Measurements from ENCODE around the gene PIEZO1. TPM values are rescaled to one million over a fixed set of nuclear protein-coding genes. Genes with fewer than 3 reads are reported as not detected.
A peak's percentile ranks its signal among the peaks of the same experiment; 100 is the strongest.

Gene PIEZO1
- total and polyA plus RNA-seq, 9 of the 15 experiments (the other 6 are each of a cell fraction or from before 2014, with no cell fraction given) = 3.6 to 432 (median 131) TPM

- TF ChIP-seq CTCF (IDR thresholded peaks at IDR 0.05 in 2 of 3, conservative IDR thresholded peaks at IDR 0.05 in 1 of 3; ENCODE audit: insufficient read depth in 2 of 3, low read depth in 1 of 3, low read length in 3 of 3) = peak; percentile 16 to 27 (median 18); a peak in 3 of 6 replicates
- TF ChIP-seq XRCC3 (IDR thresholded peaks at IDR 0.05) = no peak
- TF ChIP-seq POLR2G (IDR thresholded peaks at IDR 0.05; ENCODE audit: low read depth, low read length) = 0 out of 2 replicates have a peak, but pooled peaks have one; percentile 4
- Histone ChIP-seq H3K9me1 (ENCODE audit: control insufficient read depth, insufficient read depth, low read length) (no peaks in the 10 kb centered on the region), H3K9me3 (replicated peaks; ENCODE audit: control insufficient read depth, insufficient read depth, low read depth, low read length) (no peaks in the 10 kb centered on the region), H3K4me3 (no peak overlapping the region), H3K4me1 (replicated peaks in 1 of 2; ENCODE audit: control insufficient read depth in 2 of 2, insufficient read depth in 2 of 2, low read length in 2 of 2) (peaks cover 0 to 52% of the 10 kb centered on the region in 2 experiments; a peak in 2 of 5 replicates), H3K27ac (ENCODE audit: extremely low read depth, low read depth, low read length) (no peak overlapping the region), H3K9ac (ENCODE audit: insufficient read depth in 1 of 2, low read depth in 2 of 2, low read length in 2 of 2) (no peak overlapping the region), H3K36me3 (ENCODE audit: control insufficient read depth, insufficient read depth, low read length) (no peaks in the 10 kb centered on the region), H3K79me2 (ENCODE audit: control insufficient read depth, insufficient read depth, low read length) (no peaks in the 10 kb centered on the region), H3K4me2 (ENCODE audit: insufficient read depth, low read length) (no peak overlapping the region), H2AFZ (ENCODE audit: low read depth, low read length) (no peak overlapping the region), H3K27me3 (ENCODE audit: control insufficient read depth in 2 of 2, insufficient read depth in 2 of 2, low read length in 2 of 2) (no peaks in the 10 kb centered on the region), H4K20me1 (replicated peaks; ENCODE audit: control insufficient read depth, insufficient read depth, low read length) (no peaks in the 10 kb centered on the region)
- FAIRE-seq (no peak), DNase-seq (ENCODE audit: extremely low read depth in 1 of 4, low spot score in 3 of 4) (no peak), ATAC-seq (peak; percentile 54)
- BruUV-seq (replicated peaks) = no TSS peak
- intact Hi-C loops (cut with micrococcal nuclease) (no loop called here), in situ Hi-C loops (cut with MboI) (no loop called here)
- WGBS (ENCODE audit: insufficient coverage, low coverage, missing lambda C conversion rate) = 61% methylated on average over 17 of the region's 22 CpGs
- ChIA-PET CTCF (ENCODE audit: low intra/inter-chr PET ratio) (no interaction called here), POLR2A (interaction anchor here (1.2 kb wide), 1 partner anchor 9 kb away, joined by 6 read pairs; no protein-coding TSS in a partner anchor)
These were observed 36.3 kb upstream of the PIEZO1 start for GRCh38 chr16:88821168-88821850.
